Measurements from ENCODE around the gene BTD.

Gene BTD

DNA sequence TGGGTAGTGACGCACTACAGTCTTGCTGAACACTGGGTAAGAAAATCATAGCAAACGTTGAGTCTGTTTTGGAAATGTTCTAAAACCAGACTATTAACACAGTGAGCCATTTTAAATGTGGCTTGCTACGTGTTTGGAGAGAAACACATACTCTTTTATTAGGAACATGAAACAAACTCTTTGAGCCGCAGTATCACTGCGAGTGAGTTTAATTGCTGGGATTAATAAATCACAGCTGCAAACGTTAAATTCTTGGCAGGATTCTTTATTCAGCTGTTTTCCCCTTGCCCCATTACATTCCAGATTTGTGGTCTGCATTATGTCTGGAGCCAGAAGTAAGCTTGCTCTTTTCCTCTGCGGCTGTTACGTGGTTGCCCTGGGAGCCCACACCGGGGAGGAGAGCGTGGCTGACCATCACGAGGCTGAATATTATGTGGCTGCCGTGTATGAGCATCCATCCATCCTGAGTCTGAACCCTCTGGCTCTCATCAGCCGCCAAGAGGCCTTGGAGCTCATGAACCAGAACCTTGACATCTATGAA is 33.6 kb downstream of the BTD start:
- H2AFZ ChIP-seq (ENCODE audit: low read depth, low read length) = no peak overlapping the region
- H3K36me3 ChIP-seq (ENCODE audit: insufficient read depth, low read length) = no peaks in the 10 kb centered on the region
- DNase-seq = no peak
- no peak for TF ChIP-seq EZH2 (IDR thresholded peaks at IDR 0.05; ENCODE audit: borderline replicate concordance, low read depth, low read length, severe bottlenecking)
- no peak for TF ChIP-seq CTCF (IDR thresholded peaks at IDR 0.05; ENCODE audit: borderline replicate concordance, extremely low read depth, low read length, poor library complexity, severe bottlenecking)
- H3K4me2 ChIP-seq (ENCODE audit: insufficient read depth, low read length) = no peak overlapping the region
- H3K4me1 ChIP-seq (ENCODE audit: insufficient read depth, low read length) = peaks cover 59% of the 10 kb centered on the region
- H3K79me2 ChIP-seq (ENCODE audit: insufficient read depth, low read length) = no peaks in the 10 kb centered on the region
- no peak overlapping the region for H3K4me3 ChIP-seq (ENCODE audit: low read depth in 1 of 2, low read length in 2 of 2)
- no peaks in the 10 kb centered on the region for H4K20me1 ChIP-seq (ENCODE audit: insufficient read depth, low read length)
- H3K27ac ChIP-seq (ENCODE audit: low read length) = no peak overlapping the region
- H3K9me3 ChIP-seq (ENCODE audit: insufficient read depth, low read length, severe bottlenecking) = no peaks in the 10 kb centered on the region
- H3K27me3 ChIP-seq (ENCODE audit: insufficient read depth, low read length, poor library complexity) = no peaks in the 10 kb centered on the region
- no peak overlapping the region for H3K9ac ChIP-seq (ENCODE audit: low read depth, low read length)
- ATAC-seq (ENCODE audit: insufficient read depth, low read depth) = no peak

DNA sequence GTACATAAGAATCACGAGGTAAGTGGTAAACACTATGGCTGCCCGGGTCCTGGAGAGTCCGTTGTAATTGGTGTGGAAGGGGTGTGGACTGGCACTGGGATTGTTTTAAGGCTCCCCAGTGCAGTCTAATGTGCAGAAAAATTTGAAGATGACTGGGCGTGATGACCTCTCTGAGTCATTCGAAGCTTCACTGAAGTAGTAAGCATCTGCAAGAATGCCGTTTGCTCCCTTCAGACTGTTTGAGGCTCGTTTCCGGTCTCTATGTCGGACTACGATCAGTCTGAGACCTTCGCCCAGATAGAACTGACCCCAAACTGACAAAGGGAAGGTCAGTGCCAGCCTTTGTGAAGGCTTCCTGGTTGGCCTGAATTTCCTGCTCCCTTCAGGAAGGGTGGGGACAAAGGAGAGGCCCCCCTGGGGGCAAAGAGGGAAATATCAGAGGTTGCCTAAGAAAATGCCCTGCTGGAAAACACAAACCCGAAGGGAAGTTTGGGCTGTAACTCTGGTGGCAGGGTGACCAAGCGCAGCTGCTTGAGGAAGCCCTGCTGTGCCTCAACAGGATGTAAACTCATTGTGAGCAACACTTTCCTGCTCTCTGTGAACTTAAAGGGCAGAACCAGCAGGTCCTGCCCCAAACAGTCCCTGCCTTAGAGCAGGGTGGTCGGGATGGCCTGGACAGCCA is 34.6 kb downstream of the BTD start:
- ATAC-seq (ENCODE audit: insufficient read depth, low read depth) = peak; percentile 81
- DNase-seq = peak; percentile 64
- no peak overlapping the region; the same call in 1 of the 2 replicates for H2AFZ ChIP-seq (ENCODE audit: low read depth, low read length)
- no peaks in the 10 kb centered on the region for H3K27me3 ChIP-seq (ENCODE audit: insufficient read depth, low read length, poor library complexity)
- no peak overlapping the region for H3K4me3 ChIP-seq (ENCODE audit: low read depth in 1 of 2, low read length in 2 of 2)
- peak overlapping the region; percentile 80 for H3K27ac ChIP-seq (ENCODE audit: low read length)
- peaks cover 50% of the 10 kb centered on the region for H3K4me1 ChIP-seq (ENCODE audit: insufficient read depth, low read length)
- H3K79me2 ChIP-seq (ENCODE audit: insufficient read depth, low read length) = no peaks in the 10 kb centered on the region
- no peaks in the 10 kb centered on the region for H4K20me1 ChIP-seq (ENCODE audit: insufficient read depth, low read length)
- peak overlapping the region; percentile 18; the same call in 1 of the 2 replicates for H3K4me2 ChIP-seq (ENCODE audit: insufficient read depth, low read length)
- peak overlapping the region; percentile 31; the same call in 1 of the 2 replicates for H3K9ac ChIP-seq (ENCODE audit: low read depth, low read length)
- no peaks in the 10 kb centered on the region for H3K36me3 ChIP-seq (ENCODE audit: insufficient read depth, low read length)
- TF ChIP-seq EZH2 (IDR thresholded peaks at IDR 0.05; ENCODE audit: borderline replicate concordance, low read depth, low read length, severe bottlenecking) = no peak
- TF ChIP-seq CTCF (IDR thresholded peaks at IDR 0.05; ENCODE audit: borderline replicate concordance, extremely low read depth, low read length, poor library complexity, severe bottlenecking) = no peak
- H3K9me3 ChIP-seq (ENCODE audit: insufficient read depth, low read length, severe bottlenecking) = no peaks in the 10 kb centered on the region

DNA sequence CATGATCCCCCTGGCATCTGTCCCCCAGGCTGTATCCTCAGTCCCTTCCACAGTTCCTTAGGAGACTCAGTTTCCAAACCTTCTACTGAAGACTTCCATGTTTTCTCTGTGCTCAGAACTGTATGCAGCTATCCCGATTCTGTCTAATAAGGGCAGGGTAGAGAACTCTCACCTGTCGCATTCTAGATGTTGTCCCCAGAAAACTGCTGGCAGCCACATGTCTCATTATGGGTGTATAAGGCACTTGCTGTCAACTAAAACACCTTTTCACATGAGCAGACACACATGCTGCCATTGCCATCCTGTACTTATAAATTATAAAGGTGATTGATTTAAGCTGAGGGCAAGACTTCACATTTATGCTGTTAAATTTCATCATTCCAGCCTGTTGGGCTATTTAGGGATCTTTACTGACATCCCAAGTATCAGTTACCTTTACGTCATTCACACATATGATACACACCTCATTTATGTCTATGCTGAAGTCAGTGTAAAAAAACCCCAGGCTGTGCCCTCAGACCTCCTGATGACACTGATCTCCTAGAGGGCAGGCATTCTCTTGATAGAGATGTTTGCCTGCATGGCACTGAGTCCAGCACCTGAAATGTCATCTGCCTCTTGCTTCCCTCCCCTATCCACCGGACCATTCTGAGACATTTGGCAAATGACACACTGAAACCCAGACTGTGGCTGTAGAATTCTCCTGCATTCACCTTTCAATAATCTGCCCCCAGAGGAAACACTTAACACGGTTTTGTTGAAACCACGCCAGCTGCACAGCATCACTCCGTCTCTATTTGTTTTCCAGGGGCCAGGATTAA is 35.8 kb downstream of the BTD start:
- Histone ChIP-seq H3K79me2 (ENCODE audit: insufficient read depth, low read length) (no peaks in the 10 kb centered on the region), H3K27me3 (ENCODE audit: insufficient read depth, low read length, poor library complexity) (no peaks in the 10 kb centered on the region), H3K9me3 (ENCODE audit: insufficient read depth, low read length, severe bottlenecking) (no peaks in the 10 kb centered on the region), H3K36me3 (ENCODE audit: insufficient read depth, low read length) (no peaks in the 10 kb centered on the region), H3K4me1 (ENCODE audit: insufficient read depth, low read length) (peaks cover 48% of the 10 kb centered on the region), H3K4me3 (ENCODE audit: low read depth in 1 of 2, low read length in 2 of 2) (peak overlapping the region in 1 of 2 experiments; percentile 23; a peak in 1 of 4 replicates), H2AFZ (ENCODE audit: low read depth, low read length) (no peak overlapping the region), H4K20me1 (ENCODE audit: insufficient read depth, low read length) (no peaks in the 10 kb centered on the region), H3K4me2 (ENCODE audit: insufficient read depth, low read length) (peak overlapping the region; percentile 51), H3K9ac (ENCODE audit: low read depth, low read length) (peak overlapping the region; percentile 13), H3K27ac (ENCODE audit: low read length) (peak overlapping the region; percentile 80)
- DNase-seq = peak; percentile 68
- TF ChIP-seq CTCF (IDR thresholded peaks at IDR 0.05; ENCODE audit: borderline replicate concordance, extremely low read depth, low read length, poor library complexity, severe bottlenecking) (peak; percentile 34), EZH2 (IDR thresholded peaks at IDR 0.05; ENCODE audit: borderline replicate concordance, low read depth, low read length, severe bottlenecking) (no peak)
- peak; percentile 78 for ATAC-seq (ENCODE audit: insufficient read depth, low read depth)

All from DND-41 (cell line).